ENCODE results near the gene AP1G1. TPM values are rescaled to one million over a fixed set of nuclear protein-coding genes. Genes with fewer than 3 reads are reported as not detected.

The AP1G1 gene
- total RNA-seq, 1 experiment from 2014 or later = 63.8 TPM

GRCh38 chr16:71723537-71724319, 84.9 kb downstream of the AP1G1 start:
- no TSS peak for BruUV-seq (replicated peaks)

More at GRCh38 chr16:71723537-71724319, 84.9 kb downstream of the AP1G1 start:
- H3K4me1 ChIP-seq (ENCODE audit: control insufficient read depth, insufficient read depth, low read length) = peaks cover 8% of the 10 kb centered on the region
- peak; percentile 88 for ATAC-seq
- ChIA-PET CTCF (no interaction called here), POLR2A (no interaction called here)
- no peaks in the 10 kb centered on the region for H3K27me3 ChIP-seq (ENCODE audit: control insufficient read depth, insufficient read depth, low read length)
- no peaks in the 10 kb centered on the region for H3K9me3 ChIP-seq (ENCODE audit: control insufficient read depth, insufficient read depth, low read depth, low read length)
- TF ChIP-seq SIN3A (IDR thresholded peaks at IDR 0.05; ENCODE audit: borderline replicate concordance, insufficient read depth, low read depth, low read length) = 0 out of 2 replicates have a peak, but pooled peaks have one; percentile 50
- no peak for TF ChIP-seq REST (IDR thresholded peaks at IDR 0.05; ENCODE audit: insufficient read depth in 1 of 2, low read depth in 2 of 2, low read length in 1 of 2)
- no peak for TF ChIP-seq CTCF (IDR thresholded peaks at IDR 0.05)
- TF ChIP-seq TCF7L2 (IDR thresholded peaks at IDR 0.05; ENCODE audit: low read depth, low read length) = no peak
- TF ChIP-seq POLR2AphosphoS5 (IDR thresholded peaks at IDR 0.05; ENCODE audit: low read depth, low read length) = no peak
- in situ Hi-C loops (cut with HindIII; ENCODE audit: low pct_unique_long_range_greater_than_20kb, low sequenced_read_pairs) = no loop called here
- DNase-seq (ENCODE audit: low read depth, low spot score) = no peak
- intact Hi-C loops (cut with micrococcal nuclease; ENCODE audit: unreplicated experiment) = no loop called here
- peak overlapping the region; percentile 55 to 73 for H3K4me3 ChIP-seq (ENCODE audit: low read depth in 2 of 2, low read length in 2 of 2)
- H3K27ac ChIP-seq (ENCODE audit: low read length) = no peak overlapping the region; the same call in 1 of the 2 replicates
- H3K36me3 ChIP-seq (ENCODE audit: control insufficient read depth, insufficient read depth, low read length) = no peaks in the 10 kb centered on the region
